RCC 7860 (cell line): ENCODE data around the gene UBB.
"Not testable (repeated sequence)": the region's sequence is repeated elsewhere in the genome, so short reads cannot be mapped to it uniquely, and the experiment has no call there.

Source experiments
- DNase-seq: peaks from one replicate; pipeline ENCODE4 v3.0.0-alpha.2; 2015; ENCODE audit warnings: low spot score
- FAIRE-seq: peaks from 2 replicates; lab custom pipeline; 2012; peaks lifted over from hg19 to GRCh38; lab: Jason Lieb, UNC

UBB gene

DNA sequence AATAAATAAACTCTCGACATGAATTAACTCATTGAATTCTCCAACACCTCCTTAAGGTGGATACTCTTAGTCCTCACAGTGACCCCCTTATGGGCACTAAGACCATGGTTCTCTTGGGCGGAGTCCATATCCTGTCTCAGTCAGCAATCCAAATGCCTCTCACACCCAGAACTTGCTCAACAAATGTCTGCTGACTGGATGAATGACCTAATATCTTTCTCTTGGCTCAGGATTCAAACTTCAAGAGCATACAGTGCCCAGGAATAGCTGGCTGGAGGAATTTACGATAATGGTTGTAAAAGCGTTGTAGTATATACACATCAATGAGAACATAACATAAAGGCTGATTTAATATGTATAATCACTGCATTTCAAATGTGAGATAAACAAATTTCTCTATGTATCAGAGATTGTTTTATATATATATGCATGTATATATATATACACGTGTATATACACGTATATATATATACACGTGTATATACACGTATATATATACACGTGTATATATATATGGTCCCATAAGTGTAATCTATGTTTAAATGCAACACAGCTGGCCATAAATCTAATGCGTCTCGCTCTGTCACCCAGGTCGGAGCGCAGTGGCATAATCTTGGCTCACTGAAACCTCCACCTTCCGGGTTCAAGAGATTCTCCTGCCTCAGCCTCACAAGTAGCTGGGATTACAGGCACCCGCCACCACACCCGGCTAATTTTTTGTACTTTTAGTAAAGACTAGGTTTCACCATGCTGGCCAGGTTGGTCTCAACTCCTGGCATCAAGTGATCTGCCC is 6.5 kb upstream of the UBB start:
- FAIRE-seq (no peak), DNase-seq (no peak)

DNA sequence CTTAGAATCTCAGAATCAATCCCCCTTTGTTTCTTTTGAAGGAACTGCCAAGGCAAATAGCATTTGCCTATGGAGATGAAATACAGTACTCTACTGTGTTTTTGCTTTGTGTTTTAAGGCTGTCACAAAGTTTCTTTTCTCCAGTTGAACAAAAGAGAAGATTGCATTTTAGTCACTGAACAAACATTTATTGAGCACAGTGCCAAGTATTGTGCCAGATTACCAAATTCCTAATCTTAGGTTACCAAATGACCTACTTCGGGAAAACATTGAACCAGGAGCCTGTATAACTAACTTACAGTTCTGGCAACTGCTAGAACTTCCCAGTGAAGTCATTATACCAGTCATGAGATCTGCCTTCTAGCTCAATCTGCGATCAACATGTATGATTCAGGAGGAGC is 3.0 kb upstream of the UBB start:
- no peak for DNase-seq
- FAIRE-seq = no peak

DNA sequence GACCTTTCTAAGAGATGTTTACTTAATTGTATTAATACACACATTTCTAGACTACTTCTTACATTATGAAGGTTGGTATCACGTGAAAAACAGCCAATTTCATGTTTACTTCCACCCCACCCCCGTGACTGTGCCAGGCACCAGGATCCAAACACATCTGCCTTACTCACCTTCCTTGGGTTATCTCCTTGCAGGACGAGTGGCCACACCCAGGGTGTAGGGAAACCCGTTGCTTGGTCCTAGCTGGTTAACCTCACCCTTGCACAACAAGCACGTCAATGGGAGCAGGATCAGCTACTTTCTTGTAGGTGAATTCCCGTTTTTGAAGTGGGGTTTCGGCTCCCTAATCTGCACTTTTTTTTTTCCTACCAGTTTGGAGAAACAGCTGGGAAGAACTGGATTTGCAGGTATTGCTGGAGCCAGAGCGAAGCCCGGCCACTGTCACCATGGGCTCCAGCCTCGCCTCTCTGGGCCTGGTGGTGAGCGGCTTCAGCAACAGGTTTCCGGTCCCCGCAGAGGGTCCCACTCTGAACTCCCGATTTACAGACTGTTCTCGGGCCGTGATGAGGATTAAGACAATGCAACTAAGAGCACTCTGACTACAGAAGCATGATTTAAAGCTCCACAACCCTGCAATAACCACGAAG is 2.1 kb upstream of the UBB start:
- FAIRE-seq (no peak), DNase-seq (no peak)

DNA sequence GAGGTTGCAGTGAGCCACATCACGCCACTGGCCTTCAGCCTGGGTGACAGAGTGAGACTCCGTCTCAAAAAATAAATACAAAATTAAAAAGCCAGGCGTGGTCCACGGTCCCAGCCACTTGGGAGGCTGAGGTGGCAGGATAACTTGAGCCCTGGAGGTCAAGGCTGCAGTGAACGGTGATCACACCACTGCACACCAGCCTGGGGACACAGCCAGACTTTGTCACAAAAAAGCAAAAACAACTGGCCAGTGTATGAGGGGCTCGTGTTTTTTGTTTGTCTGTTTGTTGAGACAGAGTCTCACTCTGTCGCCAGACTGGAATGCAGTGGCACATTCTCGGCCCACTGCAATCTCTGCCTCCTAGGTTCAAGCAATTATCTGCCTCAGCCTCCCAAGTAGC is 1.2 kb upstream of the UBB start:
- no peak for FAIRE-seq

DNA sequence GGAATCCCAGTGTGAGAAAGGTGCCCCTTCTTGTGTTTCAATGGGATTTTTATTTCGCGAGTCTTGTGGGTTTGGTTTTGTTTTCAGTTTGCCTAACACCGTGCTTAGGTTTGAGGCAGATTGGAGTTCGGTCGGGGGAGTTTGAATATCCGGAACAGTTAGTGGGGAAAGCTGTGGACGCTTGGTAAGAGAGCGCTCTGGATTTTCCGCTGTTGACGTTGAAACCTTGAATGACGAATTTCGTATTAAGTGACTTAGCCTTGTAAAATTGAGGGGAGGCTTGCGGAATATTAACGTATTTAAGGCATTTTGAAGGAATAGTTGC is 567 bp downstream of the UBB start:
- no peak for DNase-seq
- FAIRE-seq = no peak

More for the DNA sequence above, 1.2 kb upstream of the UBB start:
- no peak for DNase-seq

DNA sequence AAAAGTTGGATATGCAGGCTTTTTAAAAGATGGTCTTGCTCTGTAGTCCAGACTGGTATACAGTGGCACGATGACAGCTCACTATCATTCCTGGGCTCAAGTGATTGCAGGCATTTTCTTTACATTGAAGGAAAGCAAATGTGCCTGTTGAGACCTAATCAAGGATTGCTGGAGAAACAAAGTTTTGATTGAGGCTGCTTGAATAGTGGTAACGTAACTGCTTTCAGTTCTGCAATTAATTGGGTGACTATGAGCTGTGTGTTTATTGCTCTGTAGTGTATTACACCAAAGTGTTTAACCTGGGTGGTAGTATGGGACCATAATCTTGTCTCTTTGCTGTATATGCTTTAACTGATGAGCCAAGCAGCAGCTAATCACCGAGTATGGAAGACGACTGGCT is 2.3 kb downstream of the UBB start:
- FAIRE-seq = no peak
- no peak for DNase-seq

DNA sequence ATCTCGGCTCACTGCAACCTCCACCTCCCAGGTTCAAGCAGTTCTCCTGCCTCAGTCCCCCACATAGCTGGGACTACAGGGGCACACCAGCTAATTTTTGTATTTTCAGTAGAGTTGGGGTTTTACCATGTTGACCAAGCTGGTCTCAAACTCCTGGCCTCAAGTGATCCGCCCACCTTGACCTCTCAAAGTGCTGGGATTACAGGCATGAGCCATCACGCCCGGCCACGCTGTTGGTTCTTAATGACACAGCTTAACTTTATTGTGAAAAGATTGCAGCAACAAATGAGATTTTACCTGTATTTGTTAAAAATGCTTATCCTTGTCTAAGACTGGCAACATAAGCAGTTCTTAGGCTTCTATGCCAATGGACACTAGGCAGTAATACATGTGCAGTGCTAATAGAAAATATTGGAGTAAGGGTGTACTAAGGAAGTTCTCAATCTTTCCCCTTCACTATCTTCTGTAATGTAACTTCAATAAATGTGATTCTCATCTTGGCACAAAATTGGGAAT is 2.9 kb downstream of the UBB start:
- FAIRE-seq (no peak), DNase-seq (no peak)

DNA sequence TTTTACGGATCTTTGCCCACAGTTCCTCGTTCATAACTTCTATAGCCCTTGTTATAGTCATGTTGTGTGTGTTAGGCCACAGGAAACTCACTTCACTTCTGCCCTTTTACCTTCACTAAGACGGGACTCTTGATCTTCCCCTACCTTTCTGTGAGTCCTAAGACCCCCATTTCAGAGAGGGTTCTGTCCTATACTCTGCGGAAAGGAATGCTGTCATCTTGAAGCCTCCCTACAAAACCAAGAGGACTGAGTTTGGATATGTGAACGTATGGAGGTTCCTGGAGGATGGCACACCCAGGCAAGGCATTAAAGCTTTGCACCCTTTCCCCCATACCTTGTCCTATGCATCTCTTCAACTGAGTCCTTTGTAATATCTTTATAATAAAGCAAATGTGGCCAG is 3.7 kb downstream of the UBB start:
- FAIRE-seq = no peak
- DNase-seq = no peak

DNA sequence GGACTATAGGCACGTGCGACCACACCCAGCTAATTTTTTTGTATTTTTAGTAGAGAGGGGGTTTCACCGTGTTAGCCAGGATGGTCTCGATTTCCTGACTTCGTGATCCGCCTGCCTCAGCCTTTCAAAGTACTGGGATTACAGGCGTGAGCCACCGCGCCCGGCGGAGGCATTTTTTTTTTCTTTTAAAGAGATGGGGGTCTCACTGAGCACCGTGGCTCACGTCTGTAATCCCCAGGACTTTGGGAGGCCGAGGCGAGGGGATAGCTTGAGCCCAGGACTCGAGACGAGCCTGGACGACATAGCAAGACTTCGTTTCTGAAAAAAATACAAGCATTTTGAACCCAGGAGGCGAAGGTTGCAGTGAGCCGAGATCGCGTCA is 5.2 kb downstream of the UBB start:
- FAIRE-seq, DNase-seq: not testable (repeated sequence)

DNA sequence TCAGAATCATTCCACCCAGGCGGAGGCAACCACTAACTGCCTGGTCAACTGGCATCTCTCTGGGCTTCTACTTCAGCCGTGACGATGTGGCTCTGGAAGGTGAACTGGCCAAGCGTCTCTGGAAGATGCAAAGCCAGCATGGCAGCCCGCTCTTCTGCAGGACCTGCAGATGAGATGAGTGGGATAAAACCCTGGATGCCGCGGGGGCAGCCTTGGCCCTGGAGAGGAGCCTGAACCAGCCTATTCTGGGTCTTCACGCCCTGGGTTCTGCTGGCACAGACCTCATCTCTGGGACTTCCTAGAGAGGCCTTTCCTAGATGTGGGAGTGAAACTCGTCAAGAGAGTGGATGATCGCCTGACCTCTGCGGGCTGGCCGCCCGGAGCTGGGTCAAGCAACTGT is 10.6 kb downstream of the UBB start:
- FAIRE-seq = no peak
- no peak for DNase-seq

DNA sequence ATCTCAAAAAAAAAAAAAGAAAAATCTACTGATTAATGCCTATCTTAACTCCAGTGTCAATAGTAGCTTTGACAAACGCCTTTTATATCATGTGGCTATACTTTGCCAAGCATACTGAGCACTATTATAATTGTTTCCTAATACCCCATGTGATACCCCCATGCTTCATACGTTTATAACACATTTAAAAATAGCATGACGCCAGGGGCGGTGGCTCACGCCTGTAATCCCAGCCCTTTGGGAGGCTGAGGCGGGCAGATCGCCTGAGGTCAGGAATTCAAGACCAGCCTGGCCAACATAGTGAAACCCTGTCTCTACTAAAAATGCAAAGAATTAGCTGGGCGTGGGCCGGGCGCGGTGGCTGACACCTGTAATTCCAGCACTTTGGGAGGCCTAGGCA is 11.6 kb downstream of the UBB start:
- DNase-seq, FAIRE-seq: not testable (repeated sequence)

DNA sequence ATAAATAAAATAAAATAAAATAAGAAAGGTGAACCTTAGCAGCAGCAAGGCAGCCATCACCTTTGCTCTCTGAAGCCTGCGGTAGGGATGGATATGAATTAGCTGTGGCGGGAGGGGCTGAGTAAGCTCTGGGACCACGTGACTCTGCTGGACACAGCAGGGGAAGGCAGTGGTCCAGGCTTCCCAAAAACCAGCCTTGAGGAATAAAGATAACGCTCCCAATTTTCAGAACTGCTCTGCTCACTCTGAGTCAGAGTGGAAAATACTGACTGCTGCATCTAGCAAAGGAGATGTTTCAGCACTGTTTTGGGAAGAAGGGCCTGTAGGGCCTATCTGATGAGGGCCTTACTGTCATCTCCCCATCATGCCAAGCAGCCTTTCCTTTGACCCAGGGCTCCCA is 15.0 kb downstream of the UBB start:
- FAIRE-seq = not testable (repeated sequence)

DNA sequence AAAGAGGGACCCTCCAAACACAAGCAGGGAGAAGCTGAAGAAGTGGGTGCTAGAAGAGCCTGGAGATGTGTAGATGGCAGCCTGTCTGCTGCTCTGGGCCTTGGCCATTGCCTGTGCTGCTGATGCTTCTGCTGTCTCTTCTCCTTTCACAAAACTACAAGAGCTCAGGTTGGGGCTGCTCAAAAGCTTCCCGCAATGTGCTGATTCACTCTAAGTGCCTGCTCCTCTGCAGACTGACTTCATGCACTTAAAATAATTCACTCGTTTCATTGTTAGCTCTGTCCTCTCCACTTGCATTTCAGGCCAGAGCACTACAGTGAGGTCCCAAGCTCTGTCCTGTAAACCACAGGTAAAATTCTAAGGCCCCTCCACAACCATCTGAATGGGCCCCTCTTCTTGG is 15.8 kb downstream of the UBB start:
- DNase-seq, FAIRE-seq: not testable (repeated sequence)

More for the DNA sequence above, 15.0 kb downstream of the UBB start:
- DNase-seq = not testable (repeated sequence)

DNA sequence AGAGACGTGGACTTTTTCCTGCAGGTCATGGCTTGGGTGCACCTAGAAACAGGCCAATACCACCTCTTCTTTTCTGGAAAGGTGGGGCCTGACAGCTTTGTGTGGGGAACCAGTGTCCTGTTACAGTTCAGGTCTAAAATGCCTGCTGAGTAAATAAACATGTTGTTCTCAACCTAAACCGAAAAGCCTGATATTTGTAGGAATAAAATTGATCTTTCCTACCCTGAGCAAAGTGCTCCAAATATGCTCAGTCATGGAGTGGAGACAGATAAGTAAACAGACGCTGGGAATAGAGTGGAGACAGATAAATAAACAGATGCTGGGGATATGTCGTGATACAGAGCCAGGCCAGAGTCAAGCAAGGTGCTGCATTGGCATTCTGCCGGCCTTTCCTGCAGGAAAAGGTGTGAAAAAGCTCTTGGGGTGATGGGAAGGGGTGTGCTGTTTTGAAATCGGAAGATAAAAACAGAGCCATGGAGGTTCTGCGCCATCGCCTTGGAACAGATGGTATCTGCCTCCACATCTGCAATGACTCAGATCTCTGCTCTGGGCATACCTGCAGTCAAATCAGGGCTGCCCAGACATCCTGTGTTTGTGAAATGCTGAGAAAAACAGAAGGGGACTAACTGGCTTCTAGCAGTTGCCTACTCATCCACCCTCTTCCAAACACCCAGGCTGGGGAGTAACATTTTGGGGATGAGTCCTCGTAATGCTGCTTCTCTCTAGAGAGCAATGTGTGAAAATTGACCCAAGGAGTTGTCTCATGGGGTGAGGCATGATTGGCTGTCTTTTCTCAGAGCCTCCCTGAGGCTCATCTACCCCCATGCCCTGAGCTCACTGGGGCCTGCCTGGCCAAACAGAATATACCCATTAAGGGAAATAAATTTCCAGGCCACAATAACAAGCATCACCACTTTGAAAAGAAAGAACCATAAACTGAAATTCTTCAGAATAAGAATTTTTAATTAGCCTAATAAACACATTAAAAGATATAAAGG is 17.7 kb downstream of the UBB start:
- DNase-seq (no peak), FAIRE-seq (no peak)

DNA sequence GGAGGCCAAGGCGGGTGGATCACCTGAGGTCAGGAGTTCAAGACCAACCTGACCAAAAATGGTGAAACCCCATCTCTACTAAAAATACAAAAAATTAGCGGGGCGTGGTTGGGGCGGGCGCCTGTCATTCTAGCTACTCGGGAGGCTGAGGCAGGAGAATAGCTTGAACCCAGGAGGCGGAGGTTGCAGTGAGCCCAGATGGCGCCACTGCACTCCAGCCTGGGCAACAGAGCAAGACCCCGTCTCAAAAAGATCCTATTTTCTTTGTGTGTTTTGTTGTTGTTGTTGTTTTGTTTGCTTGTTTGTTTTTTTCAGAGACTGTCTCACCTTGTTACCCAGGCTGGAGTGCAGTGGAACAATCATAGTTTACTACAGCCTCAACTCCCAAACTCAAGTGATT is 23.0 kb downstream of the UBB start:
- not testable (repeated sequence) for DNase-seq, FAIRE-seq

DNA sequence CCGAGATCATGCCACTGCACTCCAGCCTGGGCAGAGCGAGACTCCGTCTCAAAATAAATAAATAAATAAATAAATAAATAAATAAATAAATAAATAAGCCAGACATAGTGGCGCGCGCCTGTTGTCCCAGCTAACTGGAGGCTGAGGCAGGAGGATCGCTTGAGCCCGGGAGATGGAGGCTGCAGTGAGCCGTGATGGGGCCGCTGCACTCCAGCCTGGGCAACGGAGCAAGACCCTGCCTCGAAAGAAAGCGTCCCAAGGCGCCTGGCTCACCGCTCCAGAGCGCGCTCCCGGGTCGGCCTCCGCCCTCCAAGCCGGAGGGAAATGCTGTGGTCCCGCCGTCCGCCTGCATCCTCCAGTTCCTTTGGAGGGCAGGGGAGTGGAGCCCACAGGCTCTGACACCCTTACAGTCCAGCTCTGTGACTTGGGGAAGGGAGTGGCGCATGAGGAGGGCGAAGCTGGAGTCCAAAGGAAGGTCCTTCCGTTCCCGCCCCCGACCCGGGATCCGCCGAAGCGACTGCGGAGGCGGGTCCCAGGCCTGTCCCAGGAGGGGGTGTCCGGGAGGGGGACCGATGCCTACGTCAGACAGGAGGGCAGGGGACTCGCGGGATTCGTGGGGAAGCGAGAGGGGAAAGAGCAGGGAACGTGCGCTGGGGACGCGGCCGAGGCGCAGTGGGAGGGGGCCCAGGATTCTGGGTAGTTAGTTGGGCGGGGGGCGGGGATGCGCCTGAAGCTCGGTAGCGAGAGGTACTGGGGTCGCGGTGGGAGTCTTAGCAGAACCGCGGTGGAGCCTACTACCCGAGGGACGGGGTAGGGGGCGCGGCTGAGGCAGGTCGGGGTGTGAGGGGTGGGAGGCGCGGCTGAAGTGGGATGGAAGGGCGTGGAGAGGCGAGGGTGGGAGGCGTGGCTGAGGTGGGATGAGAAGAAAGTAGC is 26.1 kb downstream of the UBB start:
- DNase-seq (no peak), FAIRE-seq (no peak)

DNA sequence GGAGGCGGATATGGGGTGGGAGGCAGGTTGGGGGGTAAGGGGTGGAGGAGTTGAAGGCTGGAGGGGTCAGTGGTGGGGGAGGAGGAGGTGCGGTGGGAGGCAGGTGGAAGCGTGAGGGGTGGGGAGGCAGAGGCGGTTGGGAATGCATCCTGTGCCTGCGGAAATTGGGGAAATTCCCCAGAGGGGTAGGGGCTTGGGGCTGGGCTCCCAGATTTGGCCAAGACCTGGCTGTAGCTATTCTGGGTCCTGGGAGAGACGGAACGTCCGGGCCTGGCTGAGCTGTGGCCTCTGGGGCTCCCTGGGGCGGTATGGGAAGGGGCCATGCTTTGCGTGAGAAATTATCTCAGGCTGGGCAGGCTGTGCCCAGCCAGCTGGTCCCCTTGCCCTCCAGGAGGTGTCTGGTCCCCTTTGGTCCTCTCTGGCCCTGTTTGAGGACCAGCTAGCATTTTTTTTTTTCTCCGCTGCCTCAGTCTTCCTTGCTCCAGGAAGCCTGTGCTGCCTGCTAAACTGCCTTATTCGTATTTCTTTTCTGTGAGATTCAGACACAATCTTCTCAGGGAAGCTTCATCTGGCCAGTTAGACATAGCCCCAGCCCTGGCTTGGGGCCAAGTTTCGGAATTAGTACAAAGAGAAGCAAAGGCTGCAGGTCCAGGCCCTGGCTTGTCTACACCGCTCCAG is 27.2 kb downstream of the UBB start:
- FAIRE-seq (no peak), DNase-seq (no peak)

DNA sequence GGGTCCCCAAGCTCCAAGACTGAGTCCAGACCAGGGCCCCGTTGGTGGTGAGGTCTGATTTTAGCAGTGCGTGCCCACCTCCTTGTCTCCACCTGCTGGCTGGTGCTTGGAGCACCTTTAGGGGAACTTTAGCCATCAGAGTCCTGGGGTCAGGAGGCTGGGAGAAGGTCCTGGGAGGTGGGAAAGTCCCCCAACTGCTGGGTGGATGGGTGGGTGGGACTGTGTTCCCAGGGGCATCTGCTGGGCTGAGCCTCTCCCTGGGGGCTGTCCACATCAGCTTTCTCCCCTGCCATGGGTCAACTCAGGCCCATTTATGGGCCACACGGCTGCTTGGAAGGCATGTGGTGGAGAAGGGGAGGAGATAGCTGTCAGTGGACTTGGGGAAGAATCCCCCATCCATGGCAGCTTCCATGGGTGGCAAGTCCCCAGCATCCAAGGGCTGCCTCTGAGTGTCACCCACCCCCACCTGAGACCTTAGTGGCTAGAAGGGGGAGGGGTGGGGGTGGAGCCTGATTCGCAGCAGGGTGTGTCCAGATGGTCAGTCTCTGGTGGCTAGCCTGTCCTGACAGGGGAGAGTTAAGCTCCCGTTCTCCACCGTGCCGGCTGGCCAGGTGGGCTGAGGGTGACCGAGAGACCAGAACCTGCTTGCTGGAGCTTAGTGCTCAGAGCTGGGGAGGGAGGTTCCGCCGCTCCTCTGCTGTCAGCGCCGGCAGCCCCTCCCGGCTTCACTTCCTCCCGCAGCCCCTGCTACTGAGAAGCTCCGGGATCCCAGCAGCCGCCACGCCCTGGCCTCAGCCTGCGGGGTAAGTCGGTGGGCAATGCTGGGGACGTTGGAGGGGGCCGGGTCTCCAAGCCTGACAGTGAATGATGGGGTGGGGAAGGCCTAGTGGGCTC is 34.4 kb downstream of the UBB start, which contains the start of gene TRPV2:
TSS of gene TRPV2 (plus strand) at position 541 of the 894 bp plus-strand sequence. CDS start 2,098 bp downstream, outside the sequence.
- FAIRE-seq (no peak), DNase-seq (no peak)
